Cardiac muscle cell (in vitro differentiated cells and primary cell): ENCODE measurements around the gene TMEM163. TPM values are rescaled to one million over a fixed set of nuclear protein-coding genes. Genes with fewer than 3 reads are reported as not detected.

Experiments
- DNase-seq, 2 donors: peaks; one replicate each; pipeline versions ENCODE4 v3.0.0 to v3.0.0-alpha.2; 2010 to 2017; ENCODE audit warnings: low read depth in 1 of 2, low spot score in 1 of 2
- H3K27ac ChIP-seq: fragments of 200-600 bp; sonication (generic); 2 replicates; pipeline ENCODE4 v1.5.1; 2016
- H3K27me3 ChIP-seq: fragments of 200-600 bp; sonication (generic); 2 replicates; pipeline ENCODE4 v1.6.0; 2016; ENCODE audit warnings: control low read depth
- H3K36me3 ChIP-seq: fragments of 200-600 bp; sonication (generic); 2 replicates; pipeline ENCODE4 v1.5.1; 2016; ENCODE audit warnings: control low read depth
- H3K4me1 ChIP-seq: fragments of 200-600 bp; sonication (generic); 2 replicates; pipeline ENCODE4 v1.8.1; 2017; ENCODE audit warnings: low read depth, mild to moderate bottlenecking, mixed run types
- H3K4me3 ChIP-seq: fragments of 200-600 bp; sonication (generic); 2 replicates; pipeline ENCODE4 v1.5.1; 2016; ENCODE audit warnings: mild to moderate bottlenecking
- H3K9me3 ChIP-seq: fragments of 200-600 bp; sonication (generic); 2 replicates; pipeline ENCODE4 v1.5.1; 2017; ENCODE audit warnings: low read depth, mild to moderate bottlenecking, control low read depth
- polyA plus RNA-seq: library from polyadenylated mRNA; unstranded; fragments of >200 nt; fragmentation: Nextera tagmentation; extraction: Ambion mirVana; gene quantifications from 2 replicates; pipeline ENCODE4 v1.2.1, GENCODE V29; 2016
- total RNA-seq: library from RNA; depleted of rRNA; stranded (reverse); fragments of >200 nt; gene quantifications from 2 replicates; pipeline ENCODE4 v1.2.3, GENCODE V29; 2016
- TF ChIP-seq, protein P1 (sequence below): IDR thresholded peaks from 2 replicates; pipeline ENCODE4 v1.5.1; 2012; ENCODE audit warnings: low read depth, mild to moderate bottlenecking, low read length

The TMEM163 gene
- total and polyA plus RNA-seq, 2 experiments from 2014 or later: 45.8 to 58.1 TPM

GRCh38 chr2:134416018-134416417 lies 302.8 kb downstream of the TMEM163 start:
- peaks cover 25% of the 10 kb centered on the region for H3K4me1 ChIP-seq
- TF ChIP-seq, protein P1, sequence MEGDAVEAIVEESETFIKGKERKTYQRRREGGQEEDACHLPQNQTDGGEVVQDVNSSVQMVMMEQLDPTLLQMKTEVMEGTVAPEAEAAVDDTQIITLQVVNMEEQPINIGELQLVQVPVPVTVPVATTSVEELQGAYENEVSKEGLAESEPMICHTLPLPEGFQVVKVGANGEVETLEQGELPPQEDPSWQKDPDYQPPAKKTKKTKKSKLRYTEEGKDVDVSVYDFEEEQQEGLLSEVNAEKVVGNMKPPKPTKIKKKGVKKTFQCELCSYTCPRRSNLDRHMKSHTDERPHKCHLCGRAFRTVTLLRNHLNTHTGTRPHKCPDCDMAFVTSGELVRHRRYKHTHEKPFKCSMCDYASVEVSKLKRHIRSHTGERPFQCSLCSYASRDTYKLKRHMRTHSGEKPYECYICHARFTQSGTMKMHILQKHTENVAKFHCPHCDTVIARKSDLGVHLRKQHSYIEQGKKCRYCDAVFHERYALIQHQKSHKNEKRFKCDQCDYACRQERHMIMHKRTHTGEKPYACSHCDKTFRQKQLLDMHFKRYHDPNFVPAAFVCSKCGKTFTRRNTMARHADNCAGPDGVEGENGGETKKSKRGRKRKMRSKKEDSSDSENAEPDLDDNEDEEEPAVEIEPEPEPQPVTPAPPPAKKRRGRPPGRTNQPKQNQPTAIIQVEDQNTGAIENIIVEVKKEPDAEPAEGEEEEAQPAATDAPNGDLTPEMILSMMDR: no peak
- no peak overlapping the region for H3K27ac ChIP-seq
- no peak overlapping the region for H3K4me3 ChIP-seq
- DNase-seq: no peak
- no peaks in the 10 kb centered on the region for H3K27me3 ChIP-seq
- H3K9me3 ChIP-seq: no peaks in the 10 kb centered on the region
- no peaks in the 10 kb centered on the region for H3K36me3 ChIP-seq

GRCh38 chr2:134413912-134414311 lies 304.9 kb downstream of the TMEM163 start:
- Histone ChIP-seq H3K27me3 (no peaks in the 10 kb centered on the region), H3K36me3 (no peaks in the 10 kb centered on the region), H3K4me1 (peaks cover 14% of the 10 kb centered on the region), H3K4me3 (no peak overlapping the region), H3K9me3 (no peaks in the 10 kb centered on the region), H3K27ac (no peak overlapping the region)
- DNase-seq: no peak
- TF ChIP-seq, protein P1: no peak

GRCh38 chr2:134413430-134413829 lies 305.4 kb downstream of the TMEM163 start:
- TF ChIP-seq, protein P1: no peak
- no peaks in the 10 kb centered on the region for H3K36me3 ChIP-seq
- H3K4me3 ChIP-seq: no peak overlapping the region
- H3K27me3 ChIP-seq: no peaks in the 10 kb centered on the region
- peaks cover 14% of the 10 kb centered on the region for H3K4me1 ChIP-seq
- no peak for DNase-seq
- H3K9me3 ChIP-seq: no peaks in the 10 kb centered on the region
- H3K27ac ChIP-seq: no peak overlapping the region

DNA sequence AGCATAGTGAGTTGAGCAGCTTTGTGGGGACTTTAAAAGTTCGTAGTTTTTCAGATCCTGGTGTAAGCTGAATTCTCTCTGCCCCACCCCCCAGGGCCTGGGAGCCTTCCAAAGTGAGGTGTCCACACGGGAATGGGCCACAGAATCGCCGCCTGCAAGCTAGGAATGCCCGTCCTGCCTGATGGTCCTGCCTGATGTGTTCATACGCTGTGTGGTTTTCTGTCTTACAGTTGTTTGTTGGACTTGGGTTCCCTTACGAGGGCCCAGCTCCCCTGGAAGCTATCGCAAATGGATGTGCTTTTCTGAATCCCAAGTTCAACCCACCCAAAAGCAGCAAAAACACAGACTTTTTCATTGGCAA lies 306.2 kb downstream of the TMEM163 start:
- TF ChIP-seq, protein P1: no peak
- DNase-seq: no peak
- no peaks in the 10 kb centered on the region for H3K9me3 ChIP-seq

DNA sequence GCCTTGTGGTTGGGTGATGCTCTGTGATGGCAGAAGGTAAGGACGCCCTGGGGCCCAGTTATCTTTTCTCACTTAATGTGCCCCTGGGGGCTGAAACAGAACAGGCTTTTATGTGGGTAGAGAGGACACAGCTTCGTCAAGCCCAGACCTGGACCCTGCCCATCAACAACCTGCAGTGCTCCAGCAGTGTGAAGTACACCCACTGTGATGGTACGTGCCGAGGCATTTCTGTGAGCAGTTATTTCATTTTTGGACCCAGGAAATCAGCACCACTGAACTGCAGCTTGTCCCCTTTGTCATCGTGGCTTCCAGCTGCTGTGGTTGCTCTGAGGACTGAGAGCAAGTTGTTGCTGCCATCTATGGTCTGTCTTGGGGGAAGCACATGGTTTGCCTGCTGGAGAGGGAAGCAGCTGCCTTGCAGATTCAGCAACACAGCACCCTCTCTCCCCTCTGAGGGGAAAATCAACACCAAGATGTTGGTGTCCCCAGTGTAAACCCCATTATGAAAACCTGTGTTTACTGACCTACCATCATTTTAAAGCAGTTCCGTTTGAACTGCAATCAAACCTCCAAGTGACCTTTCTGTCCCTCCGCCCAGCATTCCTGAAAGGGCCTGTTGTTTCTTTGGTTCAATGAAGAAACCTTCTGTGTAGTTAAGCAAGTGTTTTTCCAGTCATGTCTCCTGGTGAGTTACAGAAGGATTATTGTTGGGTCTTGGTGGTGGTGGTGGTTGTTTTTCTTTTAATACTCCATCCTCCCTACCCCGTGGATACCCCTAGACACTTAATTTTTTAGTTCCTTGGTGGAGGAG lies 306.8 kb downstream of the TMEM163 start:
- H3K27ac ChIP-seq: peak overlapping the region; percentile 61
- H3K4me3 ChIP-seq: no peak overlapping the region
- no peaks in the 10 kb centered on the region for H3K36me3 ChIP-seq
- TF ChIP-seq, protein P1: peak; percentile 86
- H3K9me3 ChIP-seq: no peaks in the 10 kb centered on the region
- H3K4me1 ChIP-seq: peaks cover 14% of the 10 kb centered on the region
- peak; percentile 77 to 85 for DNase-seq
- H3K27me3 ChIP-seq: no peaks in the 10 kb centered on the region

More for the DNA sequence above, 306.2 kb downstream of the TMEM163 start:
- Histone ChIP-seq H3K4me1 (peaks cover 14% of the 10 kb centered on the region), H3K27ac (no peak overlapping the region), H3K4me3 (no peak overlapping the region), H3K36me3 (no peaks in the 10 kb centered on the region), H3K27me3 (no peaks in the 10 kb centered on the region)
